Panc1 (cell line): Measurements from ENCODE around the gene LONP2. TPM values are rescaled to one million over a fixed set of nuclear protein-coding genes. Genes with fewer than 3 reads are reported as not detected.

ENCODE experiments used
- ATAC-seq: fragments of 200-7000 bp; cut with Tn5 transposase; 2 replicates; pipeline ENCODE4 v1.9.1; 2020; ENCODE audit warnings: mild to moderate bottlenecking, moderate library complexity
- BruUV-seq: library from RNA; stranded (reverse); fragments of 400-500 nt; replicated peaks from 2 replicates; lab custom pipeline; 2021; lab: Mats Ljungman, UMichigan
- CTCF ChIA-PET: fragments of 300-600 bp; sonication (Branson Sonifier 250); formaldehyde crosslinking; loops from one replicate; lab custom pipeline; 2022; ENCODE audit warnings: antibody characterized with exemption; lab: Charles Lee
- POLR2A ChIA-PET: fragments of 300-600 bp; sonication (Branson Sonifier 250); formaldehyde crosslinking; loops from one replicate; lab custom pipeline; 2022; ENCODE audit warnings: antibody characterized with exemption; lab: Charles Lee
- DNase-seq: peaks from one replicate; pipeline ENCODE4 v3.0.0-alpha.2; 2010; ENCODE audit warnings: low read depth, low spot score
- H3K27ac ChIP-seq: 2 replicates; pipeline ENCODE4 v1.5.1; 2011; ENCODE audit warnings: mild to moderate bottlenecking, low read length, inconsistent platforms
- H3K27me3 ChIP-seq: fragments of 200-500 bp; sonication (Bioruptor generic); 2 replicates; pipeline ENCODE4 v1.6.0; 2014; ENCODE audit warnings: low read length, inconsistent platforms; ENCODE audit not compliant: control insufficient read depth, insufficient read depth
- H3K36me3 ChIP-seq: fragments of 200-500 bp; sonication (Bioruptor generic); 2 replicates; pipeline ENCODE4 v1.5.1; 2014; ENCODE audit warnings: inconsistent platforms, mild to moderate bottlenecking, low read length, moderate library complexity; ENCODE audit not compliant: control insufficient read depth, insufficient read depth
- H3K4me1 ChIP-seq: 2 replicates; pipeline ENCODE4 v1.5.1; 2011; ENCODE audit warnings: inconsistent platforms, mild to moderate bottlenecking, low read length, moderate library complexity; ENCODE audit not compliant: control insufficient read depth, insufficient read depth
- H3K4me3 ChIP-seq, 2 experiments: 2 replicates each; pipeline ENCODE4 v1.5.1; 2011 to 2012; ENCODE audit warnings: low read depth in 2 of 2, low read length in 2 of 2, mild to moderate bottlenecking in 2 of 2, inconsistent platforms in 1 of 2, moderate library complexity in 1 of 2
- H3K9me3 ChIP-seq: fragments of 200-500 bp; sonication (Bioruptor generic); 2 replicates; pipeline ENCODE4 v1.5.1; 2014; ENCODE audit warnings: low read depth, mild to moderate bottlenecking, inconsistent platforms, low read length, moderate library complexity; ENCODE audit not compliant: control insufficient read depth, insufficient read depth
- POLR2AphosphoS5 ChIP-seq: IDR thresholded peaks from 2 replicates; pipeline ENCODE4 v1.6.1; 2012; ENCODE audit warnings: mild to moderate bottlenecking, low read depth, low read length, moderate library complexity
- SIN3A ChIP-seq: IDR thresholded peaks from 2 replicates; pipeline ENCODE4 v1.6.1; 2012; ENCODE audit warnings: low read depth, mild to moderate bottlenecking, low read length, moderate library complexity, borderline replicate concordance; ENCODE audit not compliant: insufficient read depth
- TCF7L2 ChIP-seq: IDR thresholded peaks from 2 replicates; pipeline ENCODE4 v1.6.1; 2011; ENCODE audit warnings: mild to moderate bottlenecking, low read depth, low read length, inconsistent platforms
- in situ Hi-C: cut with HindIII; loops from 2 replicates; pipeline ENCODE4 v1.10.0; 2016; ENCODE audit warnings: low sequenced_read_pairs, low pct_unique_long_range_greater_than_20kb
- intact Hi-C: fragments of 100-400 bp; cut with micrococcal nuclease; formaldehyde crosslinking; loops from one replicate; pipeline ENCODE4 v1.10.0; 2022; ENCODE audit not compliant: unreplicated experiment
- total RNA-seq: library from RNA; stranded (reverse); gene quantifications from one replicate; pipeline ENCODE4 v1.2.1, GENCODE V29; 2021; ENCODE audit not compliant: unreplicated experiment
- TF ChIP-seq, protein P1 (sequence below), 2 experiments: IDR thresholded peaks; 2 replicates each; pipeline ENCODE4 v1.6.1; 2011 to 2012; ENCODE audit warnings: low read depth in 2 of 2, control low read depth in 1 of 2, low read length in 1 of 2, mild to moderate bottlenecking in 1 of 2, moderate library complexity in 1 of 2; ENCODE audit not compliant: insufficient read depth in 1 of 2
- TF ChIP-seq, protein P2 (sequence below): fragments of 450-650 bp; IDR thresholded peaks from 2 replicates; pipeline ENCODE4 v1.5.1; 2017; ENCODE audit warnings: mild to moderate bottlenecking

LONP2 gene
- total RNA-seq, 1 experiment from 2014 or later = 22.9 TPM

DNA sequence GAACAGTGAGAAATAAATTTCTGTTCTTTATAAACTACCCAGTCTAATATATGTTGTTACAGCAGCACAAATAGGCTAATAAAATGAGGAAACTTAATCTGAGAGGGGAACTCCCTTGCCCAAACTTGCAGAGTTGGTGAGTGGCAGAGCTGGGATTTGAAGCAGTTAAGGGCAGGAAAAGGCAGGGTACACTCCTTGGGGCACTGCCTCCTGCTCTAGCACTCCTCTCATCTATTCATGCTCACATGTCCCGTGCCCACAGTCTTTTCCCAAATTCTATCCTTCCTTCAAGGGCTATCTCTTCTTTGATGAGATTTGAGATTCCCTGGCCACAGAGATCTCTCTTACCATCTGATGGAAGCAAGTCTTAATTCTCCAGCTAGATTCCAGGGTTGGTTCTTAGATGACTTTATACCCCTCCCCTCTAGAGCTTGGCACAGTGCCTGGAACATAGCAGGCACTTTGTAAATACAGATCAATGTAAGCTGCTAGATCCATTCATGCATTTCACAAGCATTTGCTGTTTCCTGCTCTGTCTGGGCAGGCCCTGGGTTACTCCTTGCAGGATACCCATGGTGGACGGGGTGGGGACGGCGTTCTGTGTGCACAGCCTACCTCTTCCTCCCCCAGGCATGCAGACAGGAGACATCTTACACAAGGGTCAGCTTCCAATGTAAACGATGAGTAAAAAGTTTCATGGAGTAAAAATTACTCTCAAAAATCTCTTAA lies 49.1 kb upstream of the LONP2 start:
- Histone ChIP-seq H3K9me3 (no peaks in the 10 kb centered on the region), H3K4me3 (no peak overlapping the region), H3K27me3 (no peaks in the 10 kb centered on the region), H3K27ac (no peak overlapping the region), H3K36me3 (no peaks in the 10 kb centered on the region), H3K4me1 (no peaks in the 10 kb centered on the region)
- ChIA-PET CTCF (interaction anchor here (0.6 kb wide), 1 partner anchor 268 kb away, joined by 3 read pairs; no protein-coding TSS in a partner anchor), POLR2A (no interaction called here)
- intact Hi-C loops = no loop called here
- in situ Hi-C loops = no loop called here
- no TSS peak for BruUV-seq
- ATAC-seq (peak; percentile 45; the same call in 1 of the 2 replicates), DNase-seq (no peak)
- TF ChIP-seq, protein P1, sequence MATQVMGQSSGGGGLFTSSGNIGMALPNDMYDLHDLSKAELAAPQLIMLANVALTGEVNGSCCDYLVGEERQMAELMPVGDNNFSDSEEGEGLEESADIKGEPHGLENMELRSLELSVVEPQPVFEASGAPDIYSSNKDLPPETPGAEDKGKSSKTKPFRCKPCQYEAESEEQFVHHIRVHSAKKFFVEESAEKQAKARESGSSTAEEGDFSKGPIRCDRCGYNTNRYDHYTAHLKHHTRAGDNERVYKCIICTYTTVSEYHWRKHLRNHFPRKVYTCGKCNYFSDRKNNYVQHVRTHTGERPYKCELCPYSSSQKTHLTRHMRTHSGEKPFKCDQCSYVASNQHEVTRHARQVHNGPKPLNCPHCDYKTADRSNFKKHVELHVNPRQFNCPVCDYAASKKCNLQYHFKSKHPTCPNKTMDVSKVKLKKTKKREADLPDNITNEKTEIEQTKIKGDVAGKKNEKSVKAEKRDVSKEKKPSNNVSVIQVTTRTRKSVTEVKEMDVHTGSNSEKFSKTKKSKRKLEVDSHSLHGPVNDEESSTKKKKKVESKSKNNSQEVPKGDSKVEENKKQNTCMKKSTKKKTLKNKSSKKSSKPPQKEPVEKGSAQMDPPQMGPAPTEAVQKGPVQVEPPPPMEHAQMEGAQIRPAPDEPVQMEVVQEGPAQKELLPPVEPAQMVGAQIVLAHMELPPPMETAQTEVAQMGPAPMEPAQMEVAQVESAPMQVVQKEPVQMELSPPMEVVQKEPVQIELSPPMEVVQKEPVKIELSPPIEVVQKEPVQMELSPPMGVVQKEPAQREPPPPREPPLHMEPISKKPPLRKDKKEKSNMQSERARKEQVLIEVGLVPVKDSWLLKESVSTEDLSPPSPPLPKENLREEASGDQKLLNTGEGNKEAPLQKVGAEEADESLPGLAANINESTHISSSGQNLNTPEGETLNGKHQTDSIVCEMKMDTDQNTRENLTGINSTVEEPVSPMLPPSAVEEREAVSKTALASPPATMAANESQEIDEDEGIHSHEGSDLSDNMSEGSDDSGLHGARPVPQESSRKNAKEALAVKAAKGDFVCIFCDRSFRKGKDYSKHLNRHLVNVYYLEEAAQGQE (IDR thresholded peaks at IDR 0.05; ENCODE audit: insufficient read depth in 1 of 2, low read depth in 2 of 2, low read length in 1 of 2) = no peak
- TF ChIP-seq POLR2AphosphoS5 = no peak
- TF ChIP-seq, protein P2, sequence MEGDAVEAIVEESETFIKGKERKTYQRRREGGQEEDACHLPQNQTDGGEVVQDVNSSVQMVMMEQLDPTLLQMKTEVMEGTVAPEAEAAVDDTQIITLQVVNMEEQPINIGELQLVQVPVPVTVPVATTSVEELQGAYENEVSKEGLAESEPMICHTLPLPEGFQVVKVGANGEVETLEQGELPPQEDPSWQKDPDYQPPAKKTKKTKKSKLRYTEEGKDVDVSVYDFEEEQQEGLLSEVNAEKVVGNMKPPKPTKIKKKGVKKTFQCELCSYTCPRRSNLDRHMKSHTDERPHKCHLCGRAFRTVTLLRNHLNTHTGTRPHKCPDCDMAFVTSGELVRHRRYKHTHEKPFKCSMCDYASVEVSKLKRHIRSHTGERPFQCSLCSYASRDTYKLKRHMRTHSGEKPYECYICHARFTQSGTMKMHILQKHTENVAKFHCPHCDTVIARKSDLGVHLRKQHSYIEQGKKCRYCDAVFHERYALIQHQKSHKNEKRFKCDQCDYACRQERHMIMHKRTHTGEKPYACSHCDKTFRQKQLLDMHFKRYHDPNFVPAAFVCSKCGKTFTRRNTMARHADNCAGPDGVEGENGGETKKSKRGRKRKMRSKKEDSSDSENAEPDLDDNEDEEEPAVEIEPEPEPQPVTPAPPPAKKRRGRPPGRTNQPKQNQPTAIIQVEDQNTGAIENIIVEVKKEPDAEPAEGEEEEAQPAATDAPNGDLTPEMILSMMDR = no peak
- no peak for TF ChIP-seq SIN3A
- no peak for TF ChIP-seq TCF7L2

DNA sequence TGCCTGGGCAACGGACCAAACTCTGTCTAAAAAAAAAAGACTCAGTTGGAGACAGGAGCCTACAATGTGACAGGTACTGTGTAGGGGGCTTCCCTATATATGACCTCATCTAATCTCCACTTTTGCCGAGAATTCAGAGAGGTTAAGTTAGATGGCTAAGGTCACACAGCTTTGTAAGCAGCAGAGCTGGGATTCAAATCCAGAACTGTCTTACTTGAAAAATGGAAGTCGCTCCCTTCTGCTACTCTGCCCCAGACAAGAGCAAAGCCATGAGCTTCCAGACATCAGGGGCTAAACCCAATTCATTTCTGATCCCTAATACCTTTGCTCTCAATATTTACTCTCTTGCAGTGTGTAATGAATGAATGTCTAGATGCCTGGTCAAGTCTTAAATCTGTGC lies 46.8 kb upstream of the LONP2 start:
- DNase-seq (no peak), ATAC-seq (no peak)
- in situ Hi-C loops = no loop called here
- intact Hi-C loops = no loop called here
- Histone ChIP-seq H3K4me1 (no peaks in the 10 kb centered on the region), H3K27me3 (no peaks in the 10 kb centered on the region), H3K4me3 (no peak overlapping the region), H3K27ac (no peak overlapping the region), H3K9me3 (no peaks in the 10 kb centered on the region), H3K36me3 (no peaks in the 10 kb centered on the region)
- ChIA-PET POLR2A (interaction anchor here (0.7 kb wide), 1 partner anchor 26 kb away, joined by 3 read pairs; no protein-coding TSS in a partner anchor), CTCF (no interaction called here)
- no peak for TF ChIP-seq POLR2AphosphoS5
- TF ChIP-seq, protein P2 = no peak
- TF ChIP-seq SIN3A = no peak
- TF ChIP-seq TCF7L2 = no peak
- TF ChIP-seq, protein P1 (IDR thresholded peaks at IDR 0.05; ENCODE audit: insufficient read depth in 1 of 2, low read depth in 2 of 2, low read length in 1 of 2) = no peak
- BruUV-seq = no TSS peak
